GF-D8 (cell line): ENCODE results near the gene SDC4.
"Not testable (repeated sequence)": the region's sequence is repeated elsewhere in the genome, so short reads cannot be mapped to it uniquely, and the experiment has no call there.

Experiments used
- DNase-seq: peaks from one replicate; lab custom pipeline; 2025; lab: John Stamatoyannopoulos, UW

SDC4 gene

GRCh38 chr20:45363611-45364492 is 15.6 kb upstream of the SDC4 start:
- no peak for DNase-seq

DNA sequence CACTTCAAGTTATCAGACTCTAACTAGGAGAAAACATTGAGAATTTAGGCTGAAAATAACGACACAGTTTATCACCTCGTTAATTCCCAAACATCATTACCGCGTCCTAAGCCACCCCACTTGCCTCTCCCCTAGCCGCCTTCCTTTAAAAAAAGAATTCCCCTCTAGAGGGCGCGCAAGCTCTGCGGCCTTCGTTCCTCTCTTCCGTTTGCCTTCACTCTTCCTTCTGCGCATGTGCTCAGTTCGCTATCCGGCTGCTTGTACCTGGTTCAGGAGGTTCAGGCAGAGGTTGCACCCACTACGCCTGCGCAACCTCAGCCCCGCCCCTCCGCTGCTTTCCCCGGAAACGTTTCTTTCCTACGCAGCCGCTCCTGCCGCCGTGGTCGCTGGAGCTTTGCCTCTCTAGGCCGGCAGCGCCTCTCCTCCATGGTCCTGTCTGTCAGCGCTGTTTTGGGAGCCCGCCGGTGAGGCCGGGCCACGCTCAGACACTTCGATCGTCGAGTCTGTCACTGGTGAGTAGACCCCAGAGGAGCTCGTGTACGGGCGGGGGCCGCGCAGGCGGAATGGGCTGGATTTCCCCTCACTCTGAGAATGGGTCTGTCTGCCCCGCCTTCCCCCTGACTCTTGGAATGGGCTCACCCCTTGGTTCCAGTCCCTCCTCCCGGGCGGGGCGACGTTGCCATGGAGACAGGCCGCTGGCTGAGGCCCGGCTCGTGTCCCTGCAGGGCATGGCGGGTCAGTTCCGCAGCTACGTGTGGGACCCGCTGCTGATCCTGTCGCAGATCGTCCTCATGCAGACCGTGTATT is 14.8 kb upstream of the SDC4 start, which contains the start of gene SYS1:
Gene SYS1, plus strand, starts transcription at position 353 of the 807 bp plus-strand sequence. Its CDS starts 376 bp downstream, at position 729.
- DNase-seq, result peak; percentile 97

GRCh38 chr20:45361793-45362192 is 13.6 kb upstream of the SDC4 start:
- DNase-seq, result peak; percentile 51

DNA sequence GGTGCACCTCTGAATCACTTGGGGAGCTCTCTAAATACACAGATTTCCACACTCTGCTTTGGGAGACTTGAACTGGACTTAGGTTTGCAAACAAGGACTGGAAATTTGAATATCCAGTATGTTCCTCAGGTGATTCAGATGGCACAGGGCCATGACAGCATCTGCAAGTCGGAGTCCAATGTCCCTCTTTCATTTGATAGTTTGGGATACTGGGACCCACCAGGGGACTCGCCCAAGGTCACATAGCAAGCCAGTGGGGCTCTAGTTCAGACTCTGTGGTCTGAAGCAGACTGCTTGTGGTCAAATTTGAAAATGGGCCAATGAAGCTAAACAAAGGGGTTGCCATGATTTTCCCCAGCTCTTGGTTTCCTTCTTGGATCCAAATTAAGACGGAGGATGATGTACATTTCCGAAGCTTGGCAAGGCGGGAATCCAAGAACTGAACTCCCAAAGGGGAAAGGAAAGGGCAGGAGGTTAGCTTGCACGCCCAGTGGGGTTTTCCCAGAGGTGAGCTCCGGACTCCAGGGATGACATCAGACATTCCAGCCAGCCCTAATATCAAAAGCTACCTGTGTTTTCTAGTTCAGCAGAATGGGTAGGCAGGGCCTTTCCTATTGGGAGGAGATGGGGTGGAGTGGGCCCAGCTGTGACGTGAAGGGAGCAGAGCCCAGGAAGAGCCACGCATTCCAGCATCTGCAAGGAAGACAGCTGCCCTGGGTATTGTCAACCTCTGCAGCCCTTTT is 11.4 kb upstream of the SDC4 start:
- no peak for DNase-seq

- DNase-seq, result no peak
Measured at GRCh38 chr20:45359069-45359405, 10.8 kb upstream of the SDC4 start.

GRCh38 chr20:45358282-45359068 is 10.3 kb upstream of the SDC4 start:
- peak; percentile 25 for DNase-seq

DNA sequence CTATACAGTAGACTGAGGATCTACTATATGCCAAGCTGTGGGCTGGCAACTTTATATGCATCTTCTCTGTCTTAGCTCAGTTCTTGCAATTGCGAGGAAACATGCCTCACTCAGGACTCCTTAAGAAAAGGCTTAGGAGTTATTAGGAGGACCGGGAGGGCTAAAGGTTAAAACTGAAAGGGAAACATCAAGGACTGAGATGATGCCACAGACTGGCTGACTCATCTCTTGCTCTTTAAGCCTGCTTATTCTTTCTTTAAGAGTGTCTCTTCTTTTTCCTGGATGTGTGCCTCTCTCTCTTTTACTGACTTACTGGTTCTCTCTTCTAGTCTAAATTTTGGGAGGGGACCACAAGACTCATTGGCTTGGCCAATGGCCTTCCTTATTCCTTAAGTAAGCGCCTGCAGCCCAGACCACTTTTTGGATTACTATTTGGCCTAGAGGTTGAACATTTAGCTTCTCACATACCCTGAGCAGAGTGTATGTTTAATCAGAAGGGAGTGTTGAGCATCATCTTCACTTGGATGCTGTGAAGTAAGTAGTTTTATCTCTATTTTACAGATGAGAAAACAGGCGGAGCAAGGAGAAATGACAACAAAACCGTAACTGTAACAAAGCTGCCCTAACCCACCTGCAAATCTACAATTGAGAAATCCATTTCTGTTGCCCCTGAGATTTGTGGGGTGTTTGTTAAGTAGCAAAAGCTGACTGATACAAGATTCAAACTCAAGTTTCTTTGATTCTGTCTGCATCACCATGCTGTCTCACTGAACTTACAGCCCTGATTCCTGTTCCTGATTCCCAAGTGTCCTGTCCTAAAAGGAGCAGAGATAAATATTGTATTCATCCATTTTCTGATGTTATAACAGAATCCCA is 7.2 kb upstream of the SDC4 start:
- no peak for DNase-seq

GRCh38 chr20:45354423-45355208 is 6.4 kb upstream of the SDC4 start:
- no peak for DNase-seq

DNA sequence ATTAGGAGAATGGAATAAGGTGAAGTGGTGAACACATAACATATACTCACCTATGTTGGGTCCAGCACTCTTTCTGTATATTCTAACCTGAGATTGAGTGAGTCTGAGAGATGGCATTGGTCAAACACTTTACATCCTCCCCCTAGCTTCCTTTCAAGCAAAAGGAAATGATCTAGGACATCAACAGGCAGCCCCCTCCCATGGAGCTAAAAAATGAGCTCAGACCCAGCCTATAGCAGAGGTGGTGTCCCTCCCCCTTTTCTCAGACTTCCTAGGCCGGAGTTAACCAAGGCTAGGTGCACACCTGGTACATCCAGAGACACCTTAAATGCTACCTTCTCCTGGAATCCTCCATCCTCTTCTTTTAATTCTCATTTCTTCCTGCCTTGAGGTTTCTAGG is 5.5 kb upstream of the SDC4 start:
- no peak for DNase-seq

GRCh38 chr20:45352729-45353128 is 4.5 kb upstream of the SDC4 start:
- no peak for DNase-seq

DNA sequence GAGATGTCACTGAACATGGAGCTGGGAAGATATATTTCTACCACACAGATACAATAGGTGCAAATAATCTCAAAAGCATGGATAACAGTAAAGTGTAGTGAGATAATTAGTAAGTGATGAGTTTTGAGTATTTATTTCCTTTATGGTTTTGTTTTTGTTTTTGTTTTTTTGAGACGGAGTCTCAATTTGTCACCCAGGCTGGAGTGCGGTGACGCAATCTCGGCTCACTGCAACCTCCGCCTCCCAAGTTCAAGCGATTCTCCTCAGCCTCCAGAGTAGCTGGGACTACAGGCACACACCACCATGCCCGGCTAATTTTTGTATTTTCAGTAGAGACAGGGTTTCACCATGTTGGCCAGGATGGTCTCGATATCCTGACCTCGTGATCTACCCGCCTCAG is 2.6 kb upstream of the SDC4 start:
- DNase-seq, result not testable (repeated sequence)

DNA sequence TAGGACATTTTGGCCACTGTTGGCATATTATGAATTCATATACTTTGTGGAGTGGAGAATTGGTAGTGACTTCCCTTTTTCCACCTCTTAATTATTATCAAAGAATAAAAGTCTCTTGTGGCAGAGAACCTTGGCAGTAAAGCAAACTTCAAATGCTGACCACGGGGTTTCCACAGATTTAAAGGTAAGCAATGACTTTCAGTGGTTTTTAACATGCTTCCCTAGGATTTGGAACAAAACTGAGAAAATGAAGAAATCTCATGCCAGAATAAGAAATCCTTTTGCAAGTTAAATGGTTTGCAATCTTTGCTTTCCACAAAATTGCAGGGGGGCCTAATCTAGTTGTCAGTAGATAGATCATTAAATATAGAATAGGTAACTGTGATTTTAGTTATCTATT is 2.0 kb upstream of the SDC4 start:
- DNase-seq, result no peak

- no peak for DNase-seq
Measured at GRCh38 chr20:45347297-45347935, 808 bp downstream of the SDC4 start.

- DNase-seq, result no peak
Measured at GRCh38 chr20:45346851-45347250, 1.4 kb downstream of the SDC4 start.

- DNase-seq, result no peak
Measured at GRCh38 chr20:45346291-45346718, 1.9 kb downstream of the SDC4 start.

DNA sequence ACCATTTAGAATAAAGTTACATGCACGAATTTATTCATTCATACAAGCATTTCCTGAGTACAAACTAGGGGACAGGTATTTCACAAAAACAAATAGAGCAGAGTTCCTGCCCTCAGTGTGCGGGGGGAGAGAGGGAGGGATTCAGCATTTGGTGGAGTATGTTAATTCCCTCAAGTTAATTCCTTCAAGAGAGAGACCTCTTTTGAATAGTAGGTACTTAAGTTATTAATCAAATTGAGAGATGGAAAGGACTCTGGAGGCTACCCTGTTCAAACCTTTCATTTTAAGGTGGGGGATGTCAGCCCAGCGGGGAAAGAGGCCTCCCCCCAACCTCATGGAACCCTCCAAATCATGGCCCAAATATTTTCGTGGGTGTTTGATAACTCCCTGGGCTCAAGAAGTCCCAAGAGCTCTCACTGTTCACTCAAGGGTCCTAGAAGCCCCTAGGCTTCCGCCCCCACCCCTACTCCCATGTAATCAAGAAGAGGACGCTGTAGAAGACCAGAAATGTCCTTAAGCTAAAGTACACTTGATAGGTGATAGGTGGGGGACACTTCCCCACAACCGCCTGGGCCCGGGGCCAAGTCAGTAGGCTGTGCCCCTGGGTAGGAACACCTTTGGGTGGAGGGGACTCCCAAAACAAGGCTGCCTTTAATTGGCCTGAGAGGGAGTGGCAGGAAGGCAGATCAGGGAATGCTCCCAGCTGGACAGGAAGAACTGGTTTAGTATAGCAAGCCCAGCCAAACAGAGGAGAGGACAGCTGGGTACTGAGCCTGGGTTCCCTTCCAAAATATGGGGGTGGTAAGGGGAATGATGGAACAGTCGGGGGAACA is 2.9 kb downstream of the SDC4 start:
- DNase-seq, result no peak

DNA sequence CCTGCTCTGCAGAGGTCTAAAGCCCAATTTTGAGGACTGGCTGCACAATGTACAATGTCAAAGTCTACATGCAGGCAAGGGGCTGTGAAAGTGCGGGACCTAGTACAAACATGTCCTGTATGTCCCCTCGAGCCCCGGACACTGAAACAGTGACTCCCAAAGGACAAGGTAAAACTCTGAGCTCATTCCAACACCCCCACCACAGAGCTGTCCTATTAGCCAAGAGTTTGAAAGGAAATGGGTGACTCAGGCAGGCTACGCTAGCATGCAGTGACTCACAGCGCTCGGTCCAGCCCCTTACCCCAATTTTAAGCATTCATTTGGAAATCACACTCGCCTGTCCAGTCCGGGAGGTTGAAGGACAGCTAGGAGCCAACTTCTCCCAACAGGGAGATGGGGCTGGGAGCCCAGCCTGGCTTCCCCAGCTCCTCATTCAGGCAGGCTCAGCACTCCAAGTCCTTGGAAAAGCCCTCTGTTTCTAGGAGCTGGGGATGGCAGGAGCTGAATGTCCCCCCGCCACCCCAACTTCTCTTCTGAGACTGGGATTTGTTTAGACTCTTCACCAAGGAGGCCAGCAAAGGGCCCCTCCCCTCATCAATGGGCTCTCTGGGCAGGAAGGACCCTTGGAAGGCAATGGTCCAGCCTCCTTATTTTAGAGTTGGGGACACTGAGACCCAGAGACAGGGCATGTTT is 3.9 kb downstream of the SDC4 start:
- DNase-seq, result no peak
